Stimulated activated naive CD8-positive, alpha-beta T cell treated with anti-CD3 and anti-CD28 coated beads, Interleukin-15, Interleukin-2, amounts not matched to agents 100 ng/mL and 50 ng/mL, for 24 hours (primary cell): Measurements from ENCODE around the gene RBL2.
"Not testable (repeated sequence)": the region's sequence is repeated elsewhere in the genome, so short reads cannot be mapped to it uniquely, and the experiment has no call there.

Experiments
- H3K27ac Mint-ChIP-seq: one replicate; pipeline ENCODE4 v1.8.0; 2021; ENCODE audit warnings: mild to moderate bottlenecking, mixed read lengths
- H3K27me3 Mint-ChIP-seq: one replicate; pipeline ENCODE4 v1.8.0; 2021; ENCODE audit warnings: mixed read lengths
- H3K36me3 Mint-ChIP-seq: one replicate; pipeline ENCODE4 v1.8.0; 2021; ENCODE audit warnings: low read depth, mixed read lengths
- H3K4me1 Mint-ChIP-seq: one replicate; pipeline ENCODE4 v1.8.0; 2021; ENCODE audit warnings: low read depth, mixed read lengths
- H3K4me3 Mint-ChIP-seq: one replicate; pipeline ENCODE4 v1.8.0; 2021; ENCODE audit warnings: mild to moderate bottlenecking, mixed read lengths
- H3K9me3 Mint-ChIP-seq: one replicate; pipeline ENCODE4 v1.8.0; 2021; ENCODE audit warnings: mixed read lengths

The RBL2 gene

GRCh38 chr16:53529513-53529912, 95.2 kb downstream of the RBL2 start:
- no peaks in the 10 kb centered on the region for H3K9me3 Mint-ChIP-seq
- peaks cover 13% of the 10 kb centered on the region for H3K4me1 Mint-ChIP-seq
- H3K36me3 Mint-ChIP-seq: no peaks in the 10 kb centered on the region
- no peak overlapping the region for H3K27ac Mint-ChIP-seq
- H3K27me3 Mint-ChIP-seq: no peaks in the 10 kb centered on the region
- H3K4me3 Mint-ChIP-seq: no peak overlapping the region

- Mint-ChIP-seq H3K4me1 (peaks cover 18% of the 10 kb centered on the region), H3K36me3 (no peaks in the 10 kb centered on the region), H3K9me3 (no peaks in the 10 kb centered on the region), H3K27ac (no peak overlapping the region), H3K27me3 (no peaks in the 10 kb centered on the region), H3K4me3 (no peak overlapping the region)
Measured at GRCh38 chr16:53530046-53530445, 95.8 kb downstream of the RBL2 start.

- Mint-ChIP-seq H3K36me3 (no peaks in the 10 kb centered on the region), H3K27ac (no peak overlapping the region), H3K4me1 (peaks cover 23% of the 10 kb centered on the region), H3K27me3 (no peaks in the 10 kb centered on the region), H3K9me3 (no peaks in the 10 kb centered on the region), H3K4me3 (no peak overlapping the region)
Measured at GRCh38 chr16:53530741-53531140, 96.5 kb downstream of the RBL2 start.

- no peaks in the 10 kb centered on the region for H3K9me3 Mint-ChIP-seq
- no peak overlapping the region for H3K4me3 Mint-ChIP-seq
- peaks cover 34% of the 10 kb centered on the region for H3K4me1 Mint-ChIP-seq
- peak overlapping the region; percentile 77 for H3K27ac Mint-ChIP-seq
- no peaks in the 10 kb centered on the region for H3K36me3 Mint-ChIP-seq
- no peaks in the 10 kb centered on the region for H3K27me3 Mint-ChIP-seq
Measured at GRCh38 chr16:53534206-53534605, 99.9 kb downstream of the RBL2 start.

- H3K27ac Mint-ChIP-seq: no peak overlapping the region
- H3K27me3 Mint-ChIP-seq: peaks cover 9% of the 10 kb centered on the region
- no peaks in the 10 kb centered on the region for H3K36me3 Mint-ChIP-seq
- H3K9me3 Mint-ChIP-seq: no peaks in the 10 kb centered on the region
- peaks cover 34% of the 10 kb centered on the region for H3K4me1 Mint-ChIP-seq
- no peak overlapping the region for H3K4me3 Mint-ChIP-seq
Measured at GRCh38 chr16:53537626-53538025, 103.4 kb downstream of the RBL2 start.

- peaks cover 33% of the 10 kb centered on the region for H3K4me1 Mint-ChIP-seq
- H3K36me3 Mint-ChIP-seq, H3K4me3 Mint-ChIP-seq, H3K27ac Mint-ChIP-seq, H3K9me3 Mint-ChIP-seq: not testable (repeated sequence)
- H3K27me3 Mint-ChIP-seq: peaks cover 22% of the 10 kb centered on the region
Measured at GRCh38 chr16:53539346-53539745, 105.1 kb downstream of the RBL2 start.

- H3K27me3 Mint-ChIP-seq: peaks cover 27% of the 10 kb centered on the region
- H3K9me3 Mint-ChIP-seq, H3K27ac Mint-ChIP-seq, H3K4me3 Mint-ChIP-seq, H3K36me3 Mint-ChIP-seq: not testable (repeated sequence)
- H3K4me1 Mint-ChIP-seq: peaks cover 33% of the 10 kb centered on the region
Measured at GRCh38 chr16:53539759-53540718, 105.8 kb downstream of the RBL2 start.
